GM10847 (cell line): ENCODE data around the gene SH2D1B.

Experiments
- POLR2A ChIP-seq: IDR thresholded peaks from 2 replicates; pipeline ENCODE4 v1.6.1; 2011; ENCODE audit not compliant: insufficient read length; ENCODE audit errors: extremely low read depth

SH2D1B gene

GRCh38 chr1:162386292-162387225 is 25.4 kb downstream of the SH2D1B start:
- no peak for TF ChIP-seq POLR2A

DNA sequence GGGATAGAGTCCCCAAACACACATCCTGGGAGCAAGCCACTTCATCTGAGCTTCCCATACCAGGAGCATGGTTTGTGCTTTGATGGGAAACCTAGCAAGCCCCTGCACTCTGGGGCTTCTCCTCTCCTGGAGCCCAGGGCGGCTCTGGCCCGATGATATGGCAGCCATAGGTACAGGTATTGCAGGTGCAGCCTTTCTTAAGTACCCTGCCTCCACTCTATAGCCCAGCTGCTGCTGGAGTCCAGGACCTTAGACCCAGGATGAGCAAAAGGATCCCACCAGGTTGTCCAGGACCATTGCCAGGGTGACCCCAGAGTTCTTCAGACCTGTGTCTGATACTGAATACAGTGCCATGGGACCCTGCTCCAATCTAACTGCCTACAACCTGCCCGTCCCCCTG is 26.2 kb downstream of the SH2D1B start:
- TF ChIP-seq POLR2A: no peak

- TF ChIP-seq POLR2A: no peak
Observed at GRCh38 chr1:162385280-162385623, 26.7 kb downstream of the SH2D1B start.

- no peak for TF ChIP-seq POLR2A
Observed at GRCh38 chr1:162384601-162385279, 27.2 kb downstream of the SH2D1B start.

- TF ChIP-seq POLR2A: no peak
Observed at GRCh38 chr1:162384116-162384515, 27.8 kb downstream of the SH2D1B start.

GRCh38 chr1:162383516-162383915 is 28.4 kb downstream of the SH2D1B start:
- TF ChIP-seq POLR2A: no peak

DNA sequence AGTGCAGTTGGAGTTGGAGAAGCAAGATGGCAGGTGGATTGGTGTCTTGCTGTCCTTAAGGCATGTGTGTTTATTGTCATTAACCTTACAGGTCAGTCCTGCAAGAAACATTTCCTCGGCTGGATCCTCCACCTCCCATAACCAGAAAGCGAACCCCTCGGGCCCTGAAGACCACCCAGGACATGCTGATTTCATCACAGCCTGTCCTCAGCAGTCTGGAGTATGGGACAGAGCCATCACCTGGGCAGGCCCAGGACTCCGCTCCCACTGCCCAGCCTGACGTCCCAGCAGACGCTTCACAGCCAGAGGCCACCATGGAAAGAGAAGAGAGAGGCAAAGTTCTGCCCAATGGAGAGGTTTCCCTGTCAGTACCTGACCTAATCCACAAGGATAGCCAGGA is 28.8 kb downstream of the SH2D1B start:
- no peak for TF ChIP-seq POLR2A

DNA sequence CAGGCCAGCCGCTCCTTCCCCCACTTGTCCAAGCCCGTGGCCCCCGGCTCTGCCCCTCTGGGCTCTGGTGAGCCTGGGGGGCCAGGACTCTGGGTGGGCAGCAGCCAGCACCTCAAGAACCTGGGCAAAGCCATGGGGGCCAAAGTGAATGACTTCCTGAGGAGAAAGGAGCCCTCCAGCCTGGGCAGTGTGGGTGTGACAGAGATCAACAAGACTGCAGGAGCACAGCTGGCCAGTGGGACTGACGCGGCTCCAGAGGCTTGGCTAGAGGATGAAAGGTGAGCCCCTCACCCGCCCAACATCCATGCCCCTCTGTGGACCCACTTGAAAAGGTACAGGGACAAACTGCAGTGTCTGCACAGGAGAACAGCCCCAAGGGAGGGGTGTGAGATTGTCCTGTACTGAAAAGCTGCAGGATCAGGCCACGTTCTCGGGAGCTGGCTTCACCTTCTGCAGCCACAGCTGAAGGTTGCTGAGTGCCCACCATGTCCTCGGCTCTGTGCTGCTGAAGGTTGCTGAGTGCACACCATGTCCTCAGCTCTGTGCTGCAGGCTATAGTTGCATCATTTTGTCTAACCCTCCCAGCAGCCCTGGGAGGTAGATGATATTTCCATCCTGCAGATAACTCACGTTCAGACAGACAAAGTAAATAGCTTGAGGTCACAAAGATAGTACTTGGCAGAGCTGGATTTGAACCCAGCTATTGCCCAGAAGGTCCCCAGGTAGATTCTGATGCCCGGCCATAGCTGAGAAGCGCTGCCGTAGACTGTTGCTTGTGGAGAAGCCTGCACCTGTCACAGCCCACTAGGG is 29.8 kb downstream of the SH2D1B start:
- no peak for TF ChIP-seq POLR2A

DNA sequence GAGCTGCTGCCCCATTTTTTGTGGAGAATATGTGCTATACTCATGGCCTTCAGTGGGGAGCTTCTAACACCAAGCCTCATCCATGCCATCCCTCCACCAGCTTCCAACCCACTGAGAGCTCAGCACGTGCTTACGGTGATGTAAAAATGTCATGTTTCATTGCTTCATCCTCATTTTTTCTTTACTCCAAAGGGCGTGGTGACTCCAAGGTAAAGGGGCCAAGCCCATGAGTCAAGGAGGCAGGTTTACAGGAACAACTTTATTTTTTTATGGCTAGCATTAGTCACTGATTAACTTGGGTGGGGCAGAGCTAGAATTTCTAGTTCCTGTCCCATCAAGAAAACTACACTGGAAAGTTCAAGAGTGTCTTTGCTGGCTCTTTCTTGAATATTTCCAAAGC is 30.6 kb downstream of the SH2D1B start, which contains the start of gene C1orf226:
TSS of gene C1orf226 (plus strand) at position 346 of the 400 bp plus-strand sequence. CDS start 174 bp downstream, outside the sequence.
- no peak for TF ChIP-seq POLR2A

GRCh38 chr1:162380061-162380846 is 31.7 kb downstream of the SH2D1B start:
- no peak for TF ChIP-seq POLR2A

GRCh38 chr1:162376691-162377090 is 35.2 kb downstream of the SH2D1B start, which contains the start of gene SPATA46:
SPATA46 (minus strand) TSS chr1:162376854; CDS start chr1:162376790, 64 bp downstream.
- no peak for TF ChIP-seq POLR2A

DNA sequence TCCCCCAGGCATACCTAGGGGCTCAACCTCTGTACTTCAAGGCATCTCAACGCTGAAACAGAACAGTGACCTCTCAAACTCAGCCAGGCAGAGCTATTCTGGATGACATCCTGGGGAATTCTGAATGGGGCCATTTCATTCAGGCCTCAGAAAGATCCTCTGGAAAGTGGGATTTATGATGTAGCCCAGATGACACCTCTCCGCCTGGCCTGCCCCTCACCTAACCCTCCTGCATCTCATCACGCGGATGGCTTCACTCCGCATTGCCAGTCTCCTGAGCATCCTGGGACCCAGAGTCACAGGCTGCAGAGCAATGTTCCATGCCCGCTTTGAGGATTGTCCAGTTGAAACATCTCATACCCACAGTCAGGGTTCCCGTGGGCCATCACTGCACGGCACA is 36.5 kb downstream of the SH2D1B start:
- TF ChIP-seq POLR2A: no peak

DNA sequence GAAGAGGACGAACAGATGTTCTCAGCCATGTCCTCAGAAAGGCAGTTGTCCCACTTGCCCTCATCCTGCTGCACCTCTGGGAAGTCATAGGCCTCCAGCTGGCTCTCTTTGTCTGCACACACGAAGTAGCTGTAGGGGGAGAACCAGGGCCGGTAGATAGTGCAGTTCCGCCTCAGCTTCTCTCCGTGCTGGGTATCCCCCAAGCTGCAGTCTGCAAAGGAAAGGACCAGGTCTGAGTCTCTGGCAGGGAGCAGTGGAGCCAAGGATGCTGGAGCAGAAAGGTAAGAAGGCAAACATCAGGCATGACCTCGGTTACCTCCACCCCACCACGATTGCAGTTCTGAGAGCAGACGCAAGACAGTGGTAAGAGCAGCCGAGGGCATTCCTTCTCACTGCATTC is 37.5 kb downstream of the SH2D1B start:
- TF ChIP-seq POLR2A: no peak

DNA sequence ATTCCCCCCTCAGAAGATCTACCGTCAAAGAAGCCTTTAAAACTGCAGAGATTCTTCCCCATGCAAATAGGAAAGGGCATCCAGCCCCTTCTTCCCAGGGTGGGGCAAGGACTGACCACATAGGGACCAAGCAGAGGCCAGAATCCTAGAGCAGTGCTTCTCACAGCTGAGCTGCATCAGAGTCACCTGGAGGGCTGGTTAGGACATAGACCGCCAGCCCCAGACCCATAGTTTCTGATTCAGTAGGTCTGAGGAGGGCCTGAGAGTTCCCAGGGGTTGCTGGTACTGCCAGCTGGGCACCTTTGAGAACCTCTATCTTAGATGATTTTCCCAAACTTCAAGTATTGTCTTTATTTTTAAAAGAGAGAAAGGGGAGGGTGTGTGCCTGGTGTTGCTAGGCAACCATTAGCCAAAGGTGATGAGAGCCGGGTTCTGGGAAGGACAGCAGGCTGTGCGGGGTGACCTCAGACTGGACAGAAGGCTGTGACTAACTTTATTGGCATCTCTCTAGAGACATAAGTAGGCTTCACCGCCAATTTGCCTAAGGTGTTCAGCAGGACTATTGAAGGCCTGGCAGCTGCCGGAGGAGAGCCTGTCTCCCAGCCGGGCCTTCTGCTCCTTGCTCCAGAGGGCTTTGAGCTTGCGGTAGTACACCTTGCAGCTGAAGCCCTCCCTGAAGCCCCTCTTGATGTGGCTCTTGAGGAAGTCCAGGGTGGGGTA is 38.2 kb downstream of the SH2D1B start:
- no peak for TF ChIP-seq POLR2A

- TF ChIP-seq POLR2A: no peak
Observed at GRCh38 chr1:162373072-162373427, 38.9 kb downstream of the SH2D1B start.
